IMR-90 (cell line): ENCODE data around the gene RNF4. TPM values are rescaled to one million over a fixed set of nuclear protein-coding genes. Genes with fewer than 3 reads are reported as not detected.

Experiments used
- CTCF ChIP-seq: conservative IDR thresholded peaks from 2 replicates; pipeline ENCODE4 v1.5.1; 2012; ENCODE audit warnings: mild to moderate bottlenecking, low read depth, low read length, improper control_type of control experiment
- polyA plus RNA-seq, 3 experiments: library from polyadenylated mRNA; depleted of rRNA; stranded (reverse); fragments of >200 nt; gene quantifications; 2 replicates each; pipeline ENCODE4 v1.2.3, GENCODE V29; 2012; ENCODE audit warnings: low replicate concordance in 1 of 3
- total RNA-seq: library from RNA; depleted of rRNA; stranded (reverse); fragments of >200 nt; gene quantifications from 2 replicates; pipeline ENCODE4 v1.2.3, GENCODE V29; 2012

Gene RNF4
- total and polyA plus RNA-seq, 2 of the 4 experiments (the other 2 are of a cell fraction) = 63.8 to 73.8 TPM

DNA sequence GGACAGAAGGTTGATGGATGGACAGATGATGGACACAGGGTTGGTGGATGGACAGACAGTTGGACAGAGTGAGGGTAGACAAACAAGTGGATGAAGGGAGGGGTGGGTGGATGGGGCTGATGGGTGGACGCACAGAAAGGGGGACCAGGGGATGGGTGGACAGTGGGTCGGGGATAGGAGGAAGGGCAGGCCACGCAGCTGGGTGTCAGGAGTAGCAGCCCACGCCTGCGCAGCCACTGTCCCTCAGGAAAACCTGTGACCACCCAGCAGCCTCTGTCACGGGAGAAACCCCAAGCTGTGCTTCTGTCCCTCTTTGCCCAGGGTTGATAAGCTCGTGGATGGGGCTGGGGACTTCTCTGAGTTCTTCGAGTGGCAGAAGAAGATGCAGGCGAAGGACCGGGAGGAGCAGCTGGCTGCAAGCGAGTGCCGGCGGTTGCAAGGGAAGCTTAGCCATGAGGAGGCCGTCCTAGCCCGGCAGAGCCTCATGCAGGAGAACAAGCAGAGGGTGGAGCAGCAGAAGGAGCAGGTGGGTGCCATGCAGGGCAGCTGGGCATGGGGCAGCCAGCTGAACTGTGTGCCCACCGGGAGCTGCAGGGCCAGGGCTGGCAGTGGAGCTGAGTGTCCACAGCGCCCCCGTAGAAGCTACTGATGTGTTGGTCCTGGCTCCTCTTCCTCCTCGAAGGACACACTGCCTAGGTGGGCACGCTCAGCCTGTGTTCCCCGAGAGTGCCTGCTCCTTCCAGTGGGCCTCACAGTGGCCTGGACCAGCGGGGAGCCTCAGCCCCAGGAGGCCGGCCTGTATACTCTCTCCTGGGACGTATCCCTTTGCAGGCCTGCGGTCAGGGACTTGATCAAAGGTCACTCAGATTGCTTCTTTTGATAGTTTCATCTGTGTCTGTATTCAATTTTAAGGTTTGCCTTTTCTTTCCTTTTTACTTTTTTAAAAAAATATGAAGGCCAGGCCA lies 16.8 kb upstream of the RNF4 start (continued):
- TF ChIP-seq CTCF = no peak
